Panc1 (cell line): ENCODE data around the gene CENPB. TPM values are rescaled to one million over a fixed set of nuclear protein-coding genes. Genes with fewer than 3 reads are reported as not detected.

Experiments
- ATAC-seq: fragments of 200-7000 bp; cut with Tn5 transposase; 2 replicates; pipeline ENCODE4 v1.9.1; 2020; ENCODE audit warnings: mild to moderate bottlenecking, moderate library complexity
- BruUV-seq: library from RNA; stranded (reverse); fragments of 400-500 nt; replicated peaks from 2 replicates; lab custom pipeline; 2021; lab: Mats Ljungman, UMichigan
- CTCF ChIA-PET: fragments of 300-600 bp; sonication (Branson Sonifier 250); formaldehyde crosslinking; loops from one replicate; lab custom pipeline; 2022; ENCODE audit warnings: antibody characterized with exemption; lab: Charles Lee
- POLR2A ChIA-PET: fragments of 300-600 bp; sonication (Branson Sonifier 250); formaldehyde crosslinking; loops from one replicate; lab custom pipeline; 2022; ENCODE audit warnings: antibody characterized with exemption; lab: Charles Lee
- DNase-seq: peaks from one replicate; pipeline ENCODE4 v3.0.0-alpha.2; 2010; ENCODE audit warnings: low read depth, low spot score
- H3K27ac ChIP-seq: 2 replicates; pipeline ENCODE4 v1.5.1; 2011; ENCODE audit warnings: mild to moderate bottlenecking, low read length, inconsistent platforms
- H3K27me3 ChIP-seq: fragments of 200-500 bp; sonication (Bioruptor generic); 2 replicates; pipeline ENCODE4 v1.6.0; 2014; ENCODE audit warnings: low read length, inconsistent platforms; ENCODE audit not compliant: control insufficient read depth, insufficient read depth
- H3K36me3 ChIP-seq: fragments of 200-500 bp; sonication (Bioruptor generic); 2 replicates; pipeline ENCODE4 v1.5.1; 2014; ENCODE audit warnings: inconsistent platforms, mild to moderate bottlenecking, low read length, moderate library complexity; ENCODE audit not compliant: control insufficient read depth, insufficient read depth
- H3K4me1 ChIP-seq: 2 replicates; pipeline ENCODE4 v1.5.1; 2011; ENCODE audit warnings: inconsistent platforms, mild to moderate bottlenecking, low read length, moderate library complexity; ENCODE audit not compliant: control insufficient read depth, insufficient read depth
- H3K4me3 ChIP-seq, 2 experiments: 2 replicates each; pipeline ENCODE4 v1.5.1; 2011 to 2012; ENCODE audit warnings: low read depth in 2 of 2, low read length in 2 of 2, mild to moderate bottlenecking in 2 of 2, inconsistent platforms in 1 of 2, moderate library complexity in 1 of 2
- H3K9me3 ChIP-seq: fragments of 200-500 bp; sonication (Bioruptor generic); 2 replicates; pipeline ENCODE4 v1.5.1; 2014; ENCODE audit warnings: low read depth, mild to moderate bottlenecking, inconsistent platforms, low read length, moderate library complexity; ENCODE audit not compliant: control insufficient read depth, insufficient read depth
- CTCF ChIP-seq: fragments of 450-650 bp; IDR thresholded peaks from 2 replicates; pipeline ENCODE4 v1.5.1; 2017; ENCODE audit warnings: mild to moderate bottlenecking
- POLR2AphosphoS5 ChIP-seq: IDR thresholded peaks from 2 replicates; pipeline ENCODE4 v1.6.1; 2012; ENCODE audit warnings: mild to moderate bottlenecking, low read depth, low read length, moderate library complexity
- REST ChIP-seq, 2 experiments: IDR thresholded peaks; 2 replicates each; pipeline ENCODE4 v1.6.1; 2011 to 2012; ENCODE audit warnings: low read depth in 2 of 2, control low read depth in 1 of 2, low read length in 1 of 2, mild to moderate bottlenecking in 1 of 2, moderate library complexity in 1 of 2; ENCODE audit not compliant: insufficient read depth in 1 of 2
- SIN3A ChIP-seq: IDR thresholded peaks from 2 replicates; pipeline ENCODE4 v1.6.1; 2012; ENCODE audit warnings: low read depth, mild to moderate bottlenecking, low read length, moderate library complexity, borderline replicate concordance; ENCODE audit not compliant: insufficient read depth
- TCF7L2 ChIP-seq: IDR thresholded peaks from 2 replicates; pipeline ENCODE4 v1.6.1; 2011; ENCODE audit warnings: mild to moderate bottlenecking, low read depth, low read length, inconsistent platforms
- in situ Hi-C: cut with HindIII; loops from 2 replicates; pipeline ENCODE4 v1.10.0; 2016; ENCODE audit warnings: low sequenced_read_pairs, low pct_unique_long_range_greater_than_20kb
- intact Hi-C: fragments of 100-400 bp; cut with micrococcal nuclease; formaldehyde crosslinking; loops from one replicate; pipeline ENCODE4 v1.10.0; 2022; ENCODE audit not compliant: unreplicated experiment
- total RNA-seq: library from RNA; stranded (reverse); gene quantifications from one replicate; pipeline ENCODE4 v1.2.1, GENCODE V29; 2021; ENCODE audit not compliant: unreplicated experiment

Gene CENPB
- total RNA-seq, 1 experiment from 2014 or later: 154 TPM

GRCh38 chr20:3818155-3819151, 31.9 kb upstream of the CENPB start:
- ChIA-PET POLR2A (interaction anchor here (0.6 to 0.7 kb wide), 2 partner anchors 9 to 31 kb away, joined by 5 to 12 read pairs; no protein-coding TSS in a partner anchor), CTCF (interaction anchor here (0.6 to 1.6 kb wide), 9 partner anchors 8 to 1301 kb away, joined by 3 to 22 read pairs (median 6); partner anchors contain the start of genes CDC25B and CENPB)
- Histone ChIP-seq H3K4me3 (no peak overlapping the region), H3K9me3 (no peaks in the 10 kb centered on the region), H3K4me1 (peaks cover 29% of the 10 kb centered on the region), H3K27me3 (no peaks in the 10 kb centered on the region), H3K36me3 (0 out of 2 replicates have a peak, but pooled peaks cover 4% of the 10 kb centered on the region), H3K27ac (peak overlapping the region; percentile 89)
- no TSS peak for BruUV-seq
- DNase-seq (peak; percentile 57), ATAC-seq (peak; percentile 78)
- intact Hi-C loops (no loop called here), in situ Hi-C loops (no loop called here)
- TF ChIP-seq REST (IDR thresholded peaks at IDR 0.05; ENCODE audit: insufficient read depth in 1 of 2, low read depth in 2 of 2, low read length in 1 of 2) (no peak), CTCF (peak; percentile 87)

GRCh38 chr20:3815703-3816315, 29.3 kb upstream of the CENPB start:
- H3K9me3 ChIP-seq: no peaks in the 10 kb centered on the region
- TF ChIP-seq POLR2AphosphoS5 (no peak), CTCF (no peak), REST (IDR thresholded peaks at IDR 0.05; ENCODE audit: insufficient read depth in 1 of 2, low read depth in 2 of 2, low read length in 1 of 2) (no peak), SIN3A (no peak), TCF7L2 (no peak)
- no TSS peak for BruUV-seq
- CTCF ChIA-PET: no interaction called here
- H3K27me3 ChIP-seq: no peaks in the 10 kb centered on the region
- intact Hi-C loops: no loop called here
- peak overlapping the region; percentile 64 for H3K27ac ChIP-seq
- peaks cover 52% of the 10 kb centered on the region for H3K4me1 ChIP-seq
- in situ Hi-C loops: no loop called here
- no peak for ATAC-seq
- POLR2A ChIA-PET: no interaction called here
- no peak overlapping the region for H3K4me3 ChIP-seq
- DNase-seq: no peak
- no peaks in the 10 kb centered on the region for H3K36me3 ChIP-seq
